H1 (cell line): ENCODE measurements around the gene LRRC4C. TPM values are rescaled to one million over a fixed set of nuclear protein-coding genes. Genes with fewer than 3 reads are reported as not detected.

Experiments used
- RAD21 ChIP-seq, 2 experiments: IDR thresholded peaks in 1 of 2; conservative IDR thresholded peaks in 1 of 2; 2 replicates each; pipeline ENCODE4 v1.6.1; 2011; ENCODE audit warnings: low read depth in 2 of 2, low read length in 2 of 2, improper control_type of control experiment in 1 of 2, inconsistent platforms in 1 of 2, mild to moderate bottlenecking in 1 of 2, moderate library complexity in 1 of 2
- RBBP5 ChIP-seq: IDR thresholded peaks from 2 replicates; pipeline ENCODE4 v1.7.1; 2012; ENCODE audit warnings: low read depth, mild to moderate bottlenecking, inconsistent platforms, low read length, moderate library complexity, borderline replicate concordance
- polyA plus RNA-seq, 7 experiments: library from polyadenylated mRNA; depleted of rRNA in 3 of 7; stranded (reverse) in 5 of 7; unstranded in 2 of 7; fragments of >200 nt in 5 of 7; fragments of 200-250 nt in 2 of 7; gene quantifications; 1 replicate in 5 of 7; 2 replicates in 1 of 7; 4 replicates in 1 of 7; pipeline versions ENCODE4 v1.2.1 to v1.2.3, GENCODE V29; 2011 to 2013; ENCODE audit warnings: missing spikeins in 2 of 7, mixed read lengths in 2 of 7
- total RNA-seq: library from RNA; stranded (reverse); fragmentation: NEBNext Ultra II Directional; extraction: Animal tissue kit (Norgen Biotek cat#: 25700); gene quantifications from 2 replicates; pipeline ENCODE4 v1.2.1, GENCODE V29; 2021

LRRC4C gene
- total and polyA plus RNA-seq, 2 of the 8 experiments (the other 6 are each of a cell fraction or from before 2014, with no cell fraction given), result 0.23 to 2.2 TPM

DNA sequence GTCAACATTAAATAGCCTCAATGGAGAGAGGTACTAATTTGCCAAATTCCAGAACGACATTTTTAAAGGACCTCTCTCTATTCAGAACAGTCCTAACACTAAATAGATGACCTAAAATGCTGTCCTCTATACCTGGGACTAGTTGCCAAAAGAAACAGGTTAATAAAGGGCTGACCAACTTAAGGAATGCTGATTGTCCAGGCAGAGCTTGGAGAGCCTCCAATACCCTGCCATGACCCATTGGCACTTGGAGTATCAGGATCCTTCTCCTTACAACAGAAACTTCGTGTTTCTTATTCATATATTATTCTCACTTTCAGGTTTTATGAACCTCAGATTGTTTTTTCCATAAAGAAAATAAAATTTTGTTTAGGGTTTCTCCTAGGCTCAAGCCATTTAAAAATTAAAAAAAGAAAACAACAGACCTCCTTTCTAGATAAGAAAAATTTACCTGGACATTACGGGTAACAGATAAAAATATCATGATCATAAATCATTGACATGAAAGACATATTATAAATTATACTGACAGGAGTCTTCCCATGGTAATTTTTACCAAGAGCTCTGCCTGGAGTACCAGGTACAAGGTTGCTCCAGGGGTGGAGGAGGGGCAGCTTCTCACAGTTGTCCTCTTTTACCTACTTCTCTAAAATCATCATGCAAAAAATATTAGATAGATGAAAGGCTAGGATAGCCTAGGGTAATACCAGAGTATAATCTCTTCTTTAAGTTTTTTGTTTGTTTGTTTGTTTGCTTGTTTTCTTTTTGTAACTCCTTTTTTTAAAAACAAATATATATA is 2.0 kb downstream of the LRRC4C start (continued):
- TF ChIP-seq RAD21 (IDR thresholded peaks at IDR 0.05 in 1 of 2, conservative IDR thresholded peaks at IDR 0.05 in 1 of 2; ENCODE audit: low read depth in 2 of 2, low read length in 2 of 2) (no peak), RBBP5 (no peak)
